HepG2 (cell line): Measurements from ENCODE around the gene CMIP. TPM values are rescaled to one million over a fixed set of nuclear protein-coding genes. Genes with fewer than 3 reads are reported as not detected.

Experiments
- ATAC-seq: fragments of 200-7000 bp; cut with Tn5 transposase; 3 replicates; pipeline ENCODE4 v1.9.1; 2020; ENCODE audit warnings: mild to moderate bottlenecking, moderate library complexity
- BruUV-seq: library from RNA; stranded (reverse); fragments of 400-500 nt; replicated peaks from 2 replicates; lab custom pipeline; 2021; lab: Mats Ljungman, UMichigan
- CTCF ChIA-PET: fragments of 300-600 bp; formaldehyde crosslinking; extraction: SDS; loops from one replicate; lab custom pipeline; 2021; ENCODE audit warnings: low total read pairs, inconsistent platforms, low intra/inter-chr PET ratio; lab: Yijun Ruan, JAX
- POLR2A ChIA-PET: fragments of 350-600 bp; sonication (Branson Sonifier 250); formaldehyde crosslinking; loops from one replicate; lab custom pipeline; 2020; ENCODE audit warnings: antibody characterized with exemption, inconsistent platforms; lab: Yijun Ruan, JAX
- DNase-seq: peaks from one replicate; pipeline ENCODE4 v3.0.0-alpha.2; 2015; ENCODE audit warnings: low spot score
- FAIRE-seq: peaks from 3 replicates; lab custom pipeline; 2011; peaks lifted over from hg19 to GRCh38; lab: Jason Lieb, UNC
- H2AFZ ChIP-seq: one replicate; pipeline ENCODE4 v1.6.1; 2011; ENCODE audit warnings: low read length, inconsistent platforms
- H3K27ac ChIP-seq: fragments of 300-600 bp; 3 replicates; pipeline ENCODE4 v1.8.0; 2011; ENCODE audit warnings: mixed run types, mild to moderate bottlenecking, mixed read lengths, low read length, inconsistent platforms; ENCODE audit not compliant: insufficient read depth; ENCODE audit errors: extremely low read length
- H3K27me3 ChIP-seq, 2 experiments: fragments of 200-600 bp in 1 of 2; 2 replicates in 1 of 2; 3 replicates in 1 of 2; pipeline versions ENCODE4 v1.6.0 to v1.8.0; 2011; ENCODE audit warnings: low read length in 2 of 2, mild to moderate bottlenecking in 2 of 2, moderate library complexity in 2 of 2, inconsistent platforms in 1 of 2; ENCODE audit not compliant: insufficient read depth in 2 of 2, control insufficient read depth in 1 of 2
- H3K36me3 ChIP-seq, 2 experiments: fragments of 200-600 bp in 1 of 2; replicated peaks in 1 of 2; 2 replicates in 1 of 2; 3 replicates in 1 of 2; pipeline versions ENCODE4 v1.5.1 to v1.8.0; 2011; ENCODE audit warnings: low read length in 2 of 2, inconsistent platforms in 1 of 2; ENCODE audit not compliant: insufficient read depth in 2 of 2, control insufficient read depth in 1 of 2
- H3K4me1 ChIP-seq: 2 replicates; pipeline ENCODE4 v1.5.1; 2012; ENCODE audit warnings: low read length, inconsistent platforms; ENCODE audit not compliant: insufficient read depth
- H3K4me2 ChIP-seq: 2 replicates; pipeline ENCODE4 v1.6.0; 2011; ENCODE audit warnings: low read depth, low read length, inconsistent platforms
- H3K4me3 ChIP-seq, 3 experiments: fragments of 200-600 bp in 1 of 3; sonication (generic), shearing (Covaris generic) in 1 of 3; replicated peaks in 1 of 3; 2 replicates each; pipeline ENCODE4 v1.5.1; 2011 to 2016; ENCODE audit warnings: low read length in 3 of 3, inconsistent platforms in 2 of 3, low read depth in 2 of 3, mild to moderate bottlenecking in 2 of 3, control low read depth in 1 of 3, mixed read lengths in 1 of 3; ENCODE audit not compliant: insufficient read depth in 1 of 3
- H3K79me2 ChIP-seq: one replicate; pipeline ENCODE4 v1.6.1; 2011; ENCODE audit warnings: low read length, inconsistent platforms; ENCODE audit not compliant: insufficient read depth
- H3K9ac ChIP-seq: 2 replicates; pipeline ENCODE4 v1.6.0; 2011; ENCODE audit warnings: mild to moderate bottlenecking, low read depth, low read length, inconsistent platforms; ENCODE audit not compliant: insufficient read depth
- H3K9me3 ChIP-seq: 2 replicates; pipeline ENCODE4 v1.5.1; 2012; ENCODE audit warnings: mild to moderate bottlenecking, low read length
- H4K20me1 ChIP-seq: 2 replicates; pipeline ENCODE4 v1.6.0; 2011; ENCODE audit warnings: inconsistent platforms, mild to moderate bottlenecking, low read length, moderate library complexity; ENCODE audit not compliant: insufficient read depth
- AGO1 ChIP-seq: fragments of 200-400 bp; formaldehyde crosslinking; IDR thresholded peaks from 2 replicates; pipeline ENCODE4 v1.6.1; 2017; ENCODE audit warnings: mild to moderate bottlenecking, low read depth, low read length, moderate library complexity; ENCODE audit not compliant: poor library complexity, severe bottlenecking
- ARNT2 ChIP-seq: sonication (generic); formaldehyde crosslinking; IDR thresholded peaks from 2 replicates; pipeline ENCODE4 v1.8.0; 2022; ENCODE audit warnings: mild to moderate bottlenecking, low read depth, missing genetic modification reagents, moderate library complexity
- HHEX ChIP-seq: IDR thresholded peaks from 2 replicates; pipeline ENCODE4 v1.6.1; 2016; ENCODE audit warnings: control low read depth
- MTA3 ChIP-seq: sonication (generic); formaldehyde crosslinking; IDR thresholded peaks from 2 replicates; pipeline ENCODE4 v1.4.0; 2020; ENCODE audit warnings: missing genetic modification reagents
- NFKBIZ ChIP-seq: IDR thresholded peaks from 2 replicates; pipeline ENCODE4 v1.6.1; 2018; ENCODE audit warnings: missing genetic modification reagents, missing compliant biosample characterization
- ZEB1 ChIP-seq: IDR thresholded peaks from 2 replicates; pipeline ENCODE4 v1.6.1; 2012; ENCODE audit warnings: mild to moderate bottlenecking, low read depth, inconsistent platforms; ENCODE audit not compliant: insufficient replicate concordance
- ZNF205 ChIP-seq: IDR thresholded peaks from 2 replicates; pipeline ENCODE4 v1.6.1; 2018; ENCODE audit warnings: missing biosample characterization, missing genetic modification reagents
- ZNF451 ChIP-seq: sonication (generic); formaldehyde crosslinking; IDR thresholded peaks from 2 replicates; pipeline ENCODE4 v1.5.0; 2020; ENCODE audit warnings: mild to moderate bottlenecking, missing genetic modification reagents
- ZNF891 ChIP-seq: sonication (generic); formaldehyde crosslinking; IDR thresholded peaks from 2 replicates; pipeline ENCODE4 v1.5.0; 2020; ENCODE audit warnings: mild to moderate bottlenecking, missing genetic modification reagents
- WGBS: methylation state at CpG from one replicate; pipeline ENCODE4 v1.1.6; 2017; ENCODE audit warnings: low lambda C conversion rate; 5-methylcytosine and 5-hydroxymethylcytosine counted together
- in situ Hi-C: cut with HindIII; loops from 2 replicates; pipeline ENCODE4 v1.10.0; 2017; ENCODE audit warnings: low pct_unique_long_range_greater_than_20kb; ENCODE audit not compliant: extremely low pct_ligation_motif_present
- intact Hi-C: fragments of 100-400 bp; cut with micrococcal nuclease; formaldehyde crosslinking; loops from one replicate; pipeline ENCODE4 v1.10.0; 2022; ENCODE audit not compliant: unreplicated experiment
- polyA plus RNA-seq, 8 experiments: library from polyadenylated mRNA; depleted of rRNA in 3 of 8; stranded (reverse) in 7 of 8; unstranded in 1 of 8; fragments of >200 nt; fragmentation: Illumina TruSeq in 4 of 8; extraction: Trizol in 4 of 8; gene quantifications; 2 replicates each; pipeline versions ENCODE4 v1.2.1 to v1.2.3, GENCODE V29; 2011 to 2016; ENCODE audit warnings: low read depth in 4 of 8, missing spikeins in 1 of 8, mixed read lengths in 1 of 8; ENCODE audit not compliant: insufficient read depth in 1 of 8
- total RNA-seq, 5 experiments: library from RNA; depleted of rRNA; stranded (reverse); fragments of >200 nt; fragmentation: Illumina TruSeq; extraction: Trizol; gene quantifications; 2 replicates each; pipeline ENCODE4 v1.2.3, GENCODE V29; 2016; ENCODE audit warnings: low read depth in 1 of 5
- TF ChIP-seq, protein P1 (sequence below): sonication (generic); formaldehyde crosslinking; IDR thresholded peaks from 2 replicates; pipeline ENCODE4 v1.8.1; 2023; ENCODE audit warnings: mild to moderate bottlenecking, missing genetic modification reagents
- TF ChIP-seq, protein P2 (sequence below): sonication (generic); formaldehyde crosslinking; IDR thresholded peaks from 2 replicates; pipeline ENCODE4 v1.9.0; 2022; ENCODE audit warnings: missing genetic modification reagents, mild to moderate bottlenecking, borderline replicate concordance
- TF ChIP-seq, protein P3 (sequence below): sonication (generic); formaldehyde crosslinking; IDR thresholded peaks from 2 replicates; pipeline ENCODE4 v1.5.0; 2020; ENCODE audit warnings: missing genetic modification reagents
- TF ChIP-seq, protein P4 (sequence below): sonication (generic); formaldehyde crosslinking; IDR thresholded peaks from 2 replicates; pipeline ENCODE4 v1.5.0; 2020; ENCODE audit warnings: mild to moderate bottlenecking, missing genetic modification reagents, moderate library complexity
- TF ChIP-seq, protein P5 (sequence below): IDR thresholded peaks from 2 replicates; pipeline ENCODE4 v1.4.0; 2020; ENCODE audit warnings: mild to moderate bottlenecking, missing genetic modification reagents

Gene CMIP
- total and polyA plus RNA-seq, 2 of the 13 experiments (the other 11 are each of a cell fraction or from before 2014, with no cell fraction given) = 10.9 to 18.1 TPM

DNA sequence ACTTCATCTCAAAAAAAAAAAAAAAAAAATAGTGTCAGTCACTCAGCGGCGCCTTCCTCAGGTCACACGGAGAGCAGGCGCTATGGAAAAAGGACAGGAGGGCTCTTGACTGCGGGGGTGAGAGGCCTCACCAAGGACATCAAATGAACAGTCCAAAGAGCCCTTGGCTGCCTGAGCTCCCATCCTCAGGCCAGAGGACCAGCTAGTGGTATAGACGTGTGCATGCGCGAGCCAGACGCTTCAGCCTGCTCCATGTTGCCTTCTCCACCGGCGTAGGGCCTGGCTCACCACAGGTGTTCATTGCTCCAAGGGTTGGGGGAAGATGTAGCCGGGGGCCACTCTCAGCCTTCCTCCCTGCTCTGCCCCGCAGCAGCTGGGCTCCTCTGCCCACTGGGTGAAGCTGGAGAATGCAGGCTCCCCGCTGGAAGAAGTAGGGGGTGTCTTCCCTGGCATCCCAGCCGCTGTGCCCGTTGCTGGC, 268.7 kb downstream of the CMIP start:
- WGBS = 65% methylated on average over 8 of the region's 16 CpGs
- ATAC-seq (peak; percentile 71), DNase-seq (no peak), FAIRE-seq (no peak)
- POLR2A ChIA-PET = no interaction called here
- in situ Hi-C loops (no loop called here), intact Hi-C loops (no loop called here)
- Histone ChIP-seq H4K20me1 (peaks cover 4% of the 10 kb centered on the region; the same call in 1 of the 2 replicates), H2AFZ (no peak overlapping the region), H3K4me3 (no peak overlapping the region), H3K79me2 (no peaks in the 10 kb centered on the region), H3K4me2 (no peak overlapping the region), H3K27ac (no peak overlapping the region), H3K9ac (no peak overlapping the region), H3K4me1 (no peaks in the 10 kb centered on the region), H3K9me3 (no peaks in the 10 kb centered on the region), H3K27me3 (peaks cover 0 to 7% of the 10 kb centered on the region in 2 experiments; a peak in 2 of 5 replicates), H3K36me3 (peaks cover 13 to 16% of the 10 kb centered on the region in 2 experiments)
- CTCF ChIA-PET = no interaction called here
- no TSS peak for BruUV-seq
- TF ChIP-seq NFKBIZ (CRISPR knock-in tag) (no peak), AGO1 (peak; percentile 34), ZEB1 (no peak), ARNT2 (CRISPR knock-in tag) (no peak), ZNF205 (no peak), ZNF451 (CRISPR knock-in tag) (0 out of 2 replicates have a peak, but pooled peaks have one; percentile 29), MTA3 (CRISPR knock-in tag) (no peak), HHEX (no peak), ZNF891 (CRISPR knock-in tag) (0 out of 2 replicates have a peak, but pooled peaks have one; percentile 18)
- TF ChIP-seq, protein P1, sequence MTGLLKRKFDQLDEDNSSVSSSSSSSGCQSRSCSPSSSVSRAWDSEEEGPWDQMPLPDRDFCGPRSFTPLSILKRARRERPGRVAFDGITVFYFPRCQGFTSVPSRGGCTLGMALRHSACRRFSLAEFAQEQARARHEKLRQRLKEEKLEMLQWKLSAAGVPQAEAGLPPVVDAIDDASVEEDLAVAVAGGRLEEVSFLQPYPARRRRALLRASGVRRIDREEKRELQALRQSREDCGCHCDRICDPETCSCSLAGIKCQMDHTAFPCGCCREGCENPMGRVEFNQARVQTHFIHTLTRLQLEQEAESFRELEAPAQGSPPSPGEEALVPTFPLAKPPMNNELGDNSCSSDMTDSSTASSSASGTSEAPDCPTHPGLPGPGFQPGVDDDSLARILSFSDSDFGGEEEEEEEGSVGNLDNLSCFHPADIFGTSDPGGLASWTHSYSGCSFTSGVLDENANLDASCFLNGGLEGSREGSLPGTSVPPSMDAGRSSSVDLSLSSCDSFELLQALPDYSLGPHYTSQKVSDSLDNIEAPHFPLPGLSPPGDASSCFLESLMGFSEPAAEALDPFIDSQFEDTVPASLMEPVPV = no peak
- TF ChIP-seq, protein P2, sequence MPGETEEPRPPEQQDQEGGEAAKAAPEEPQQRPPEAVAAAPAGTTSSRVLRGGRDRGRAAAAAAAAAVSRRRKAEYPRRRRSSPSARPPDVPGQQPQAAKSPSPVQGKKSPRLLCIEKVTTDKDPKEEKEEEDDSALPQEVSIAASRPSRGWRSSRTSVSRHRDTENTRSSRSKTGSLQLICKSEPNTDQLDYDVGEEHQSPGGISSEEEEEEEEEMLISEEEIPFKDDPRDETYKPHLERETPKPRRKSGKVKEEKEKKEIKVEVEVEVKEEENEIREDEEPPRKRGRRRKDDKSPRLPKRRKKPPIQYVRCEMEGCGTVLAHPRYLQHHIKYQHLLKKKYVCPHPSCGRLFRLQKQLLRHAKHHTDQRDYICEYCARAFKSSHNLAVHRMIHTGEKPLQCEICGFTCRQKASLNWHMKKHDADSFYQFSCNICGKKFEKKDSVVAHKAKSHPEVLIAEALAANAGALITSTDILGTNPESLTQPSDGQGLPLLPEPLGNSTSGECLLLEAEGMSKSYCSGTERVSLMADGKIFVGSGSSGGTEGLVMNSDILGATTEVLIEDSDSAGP (CRISPR knock-in tag) = peak; percentile 49; the same call in 1 of the 2 replicates
- TF ChIP-seq, protein P3, sequence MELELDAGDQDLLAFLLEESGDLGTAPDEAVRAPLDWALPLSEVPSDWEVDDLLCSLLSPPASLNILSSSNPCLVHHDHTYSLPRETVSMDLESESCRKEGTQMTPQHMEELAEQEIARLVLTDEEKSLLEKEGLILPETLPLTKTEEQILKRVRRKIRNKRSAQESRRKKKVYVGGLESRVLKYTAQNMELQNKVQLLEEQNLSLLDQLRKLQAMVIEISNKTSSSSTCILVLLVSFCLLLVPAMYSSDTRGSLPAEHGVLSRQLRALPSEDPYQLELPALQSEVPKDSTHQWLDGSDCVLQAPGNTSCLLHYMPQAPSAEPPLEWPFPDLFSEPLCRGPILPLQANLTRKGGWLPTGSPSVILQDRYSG (CRISPR knock-in tag) = no peak
- TF ChIP-seq, protein P4, sequence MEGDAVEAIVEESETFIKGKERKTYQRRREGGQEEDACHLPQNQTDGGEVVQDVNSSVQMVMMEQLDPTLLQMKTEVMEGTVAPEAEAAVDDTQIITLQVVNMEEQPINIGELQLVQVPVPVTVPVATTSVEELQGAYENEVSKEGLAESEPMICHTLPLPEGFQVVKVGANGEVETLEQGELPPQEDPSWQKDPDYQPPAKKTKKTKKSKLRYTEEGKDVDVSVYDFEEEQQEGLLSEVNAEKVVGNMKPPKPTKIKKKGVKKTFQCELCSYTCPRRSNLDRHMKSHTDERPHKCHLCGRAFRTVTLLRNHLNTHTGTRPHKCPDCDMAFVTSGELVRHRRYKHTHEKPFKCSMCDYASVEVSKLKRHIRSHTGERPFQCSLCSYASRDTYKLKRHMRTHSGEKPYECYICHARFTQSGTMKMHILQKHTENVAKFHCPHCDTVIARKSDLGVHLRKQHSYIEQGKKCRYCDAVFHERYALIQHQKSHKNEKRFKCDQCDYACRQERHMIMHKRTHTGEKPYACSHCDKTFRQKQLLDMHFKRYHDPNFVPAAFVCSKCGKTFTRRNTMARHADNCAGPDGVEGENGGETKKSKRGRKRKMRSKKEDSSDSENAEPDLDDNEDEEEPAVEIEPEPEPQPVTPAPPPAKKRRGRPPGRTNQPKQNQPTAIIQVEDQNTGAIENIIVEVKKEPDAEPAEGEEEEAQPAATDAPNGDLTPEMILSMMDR (CRISPR knock-in tag) = peak; percentile 11; the same call in 1 of the 2 replicates
- TF ChIP-seq, protein P5, sequence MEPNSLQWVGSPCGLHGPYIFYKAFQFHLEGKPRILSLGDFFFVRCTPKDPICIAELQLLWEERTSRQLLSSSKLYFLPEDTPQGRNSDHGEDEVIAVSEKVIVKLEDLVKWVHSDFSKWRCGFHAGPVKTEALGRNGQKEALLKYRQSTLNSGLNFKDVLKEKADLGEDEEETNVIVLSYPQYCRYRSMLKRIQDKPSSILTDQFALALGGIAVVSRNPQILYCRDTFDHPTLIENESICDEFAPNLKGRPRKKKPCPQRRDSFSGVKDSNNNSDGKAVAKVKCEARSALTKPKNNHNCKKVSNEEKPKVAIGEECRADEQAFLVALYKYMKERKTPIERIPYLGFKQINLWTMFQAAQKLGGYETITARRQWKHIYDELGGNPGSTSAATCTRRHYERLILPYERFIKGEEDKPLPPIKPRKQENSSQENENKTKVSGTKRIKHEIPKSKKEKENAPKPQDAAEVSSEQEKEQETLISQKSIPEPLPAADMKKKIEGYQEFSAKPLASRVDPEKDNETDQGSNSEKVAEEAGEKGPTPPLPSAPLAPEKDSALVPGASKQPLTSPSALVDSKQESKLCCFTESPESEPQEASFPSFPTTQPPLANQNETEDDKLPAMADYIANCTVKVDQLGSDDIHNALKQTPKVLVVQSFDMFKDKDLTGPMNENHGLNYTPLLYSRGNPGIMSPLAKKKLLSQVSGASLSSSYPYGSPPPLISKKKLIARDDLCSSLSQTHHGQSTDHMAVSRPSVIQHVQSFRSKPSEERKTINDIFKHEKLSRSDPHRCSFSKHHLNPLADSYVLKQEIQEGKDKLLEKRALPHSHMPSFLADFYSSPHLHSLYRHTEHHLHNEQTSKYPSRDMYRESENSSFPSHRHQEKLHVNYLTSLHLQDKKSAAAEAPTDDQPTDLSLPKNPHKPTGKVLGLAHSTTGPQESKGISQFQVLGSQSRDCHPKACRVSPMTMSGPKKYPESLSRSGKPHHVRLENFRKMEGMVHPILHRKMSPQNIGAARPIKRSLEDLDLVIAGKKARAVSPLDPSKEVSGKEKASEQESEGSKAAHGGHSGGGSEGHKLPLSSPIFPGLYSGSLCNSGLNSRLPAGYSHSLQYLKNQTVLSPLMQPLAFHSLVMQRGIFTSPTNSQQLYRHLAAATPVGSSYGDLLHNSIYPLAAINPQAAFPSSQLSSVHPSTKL (CRISPR knock-in tag) = no peak
